ENCODE measurements around the gene TLR1.

GRCh38 chr4:38769441-38769840, 35.1 kb downstream of the TLR1 start:
- no peak for TF ChIP-seq BHLHE40 (IDR thresholded peaks at IDR 0.05; ENCODE audit: borderline replicate concordance)
- no peak for TF ChIP-seq LEF1 (IDR thresholded peaks at IDR 0.05; ENCODE audit: borderline replicate concordance)
- no peak for TF ChIP-seq SP1 (IDR thresholded peaks at IDR 0.05)
- TF ChIP-seq HDGF (IDR thresholded peaks at IDR 0.05; ENCODE audit: borderline replicate concordance) = no peak
- TF ChIP-seq FOXM1 (IDR thresholded peaks at IDR 0.05; ENCODE audit: borderline replicate concordance) = no peak
- no peak for TF ChIP-seq FOXK2 (IDR thresholded peaks at IDR 0.05)
- TF ChIP-seq CTBP1 (IDR thresholded peaks at IDR 0.05; ENCODE audit: borderline replicate concordance) = no peak
- TF ChIP-seq, protein P1, sequence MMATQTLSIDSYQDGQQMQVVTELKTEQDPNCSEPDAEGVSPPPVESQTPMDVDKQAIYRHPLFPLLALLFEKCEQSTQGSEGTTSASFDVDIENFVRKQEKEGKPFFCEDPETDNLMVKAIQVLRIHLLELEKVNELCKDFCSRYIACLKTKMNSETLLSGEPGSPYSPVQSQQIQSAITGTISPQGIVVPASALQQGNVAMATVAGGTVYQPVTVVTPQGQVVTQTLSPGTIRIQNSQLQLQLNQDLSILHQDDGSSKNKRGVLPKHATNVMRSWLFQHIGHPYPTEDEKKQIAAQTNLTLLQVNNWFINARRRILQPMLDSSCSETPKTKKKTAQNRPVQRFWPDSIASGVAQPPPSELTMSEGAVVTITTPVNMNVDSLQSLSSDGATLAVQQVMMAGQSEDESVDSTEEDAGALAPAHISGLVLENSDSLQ (IDR thresholded peaks at IDR 0.05) = no peak
- no peak for TF ChIP-seq L3MBTL2 (conservative IDR thresholded peaks at IDR 0.05)
- no peak for TF ChIP-seq NFRKB (IDR thresholded peaks at IDR 0.05)
